Measurements from ENCODE around the gene PALLD.

GRCh38 chr4:168504526-168504925, 7.7 kb downstream of the PALLD start:
- no peak for TF ChIP-seq JUND (IDR thresholded peaks at IDR 0.05; ENCODE audit: low read length)
- no peak for TF ChIP-seq CREB1 (IDR thresholded peaks at IDR 0.05)
- no peak for TF ChIP-seq SRF (IDR thresholded peaks at IDR 0.05; ENCODE audit: low read depth, low read length)
- TF ChIP-seq CTCF (IDR thresholded peaks at IDR 0.05; ENCODE audit: control extremely low read depth in 1 of 3, insufficient read depth in 1 of 3, low read depth in 1 of 3, low read length in 3 of 3), result no peak
- no peak for TF ChIP-seq EZH2 (IDR thresholded peaks at IDR 0.05; ENCODE audit: low read depth, low read length, severe bottlenecking)
- no peak for TF ChIP-seq KDM4A (IDR thresholded peaks at IDR 0.05; ENCODE audit: low read depth, low read length, severe bottlenecking)
- TF ChIP-seq POLR2A (IDR thresholded peaks at IDR 0.05; ENCODE audit: control extremely low read depth in 1 of 2, low read depth in 2 of 2, low read length in 2 of 2), result no peak
- no peak for TF ChIP-seq RFX5 (IDR thresholded peaks at IDR 0.05; ENCODE audit: borderline replicate concordance, low read depth, low read length)
- TF ChIP-seq EP300 (IDR thresholded peaks at IDR 0.05; ENCODE audit: borderline replicate concordance in 1 of 2, low read depth in 2 of 2, low read length in 2 of 2), result no peak

Measured in H1 (cell line).